Gastroesophageal sphincter (tissue), 3 donors: Measurements from ENCODE around the gene GSK3B.

Experiments
- CTCF ChIP-seq, 4 experiments: fragments of 200-600 bp in 2 of 4; fragments of 450-650 bp in 2 of 4; sonication (generic) in 1 of 4; IDR thresholded peaks; one replicate each; pipeline ENCODE4 v1.5.1; 2017 to 2019; ENCODE audit warnings: antibody characterized with exemption in 4 of 4, mild to moderate bottlenecking in 2 of 4, moderate library complexity in 2 of 4
- POLR2A ChIP-seq, 2 donors: fragments of 450-650 bp; IDR thresholded peaks; one replicate each; pipeline ENCODE4 v1.6.1; 2017; ENCODE audit warnings: antibody characterized with exemption in 2 of 2, mild to moderate bottlenecking in 2 of 2, moderate library complexity in 1 of 2

GRCh38 chr3:119808843-119809242, 285.4 kb downstream of the GSK3B start:
- TF ChIP-seq CTCF (IDR thresholded peaks at IDR 0.05) = no peak
- no peak for TF ChIP-seq POLR2A (IDR thresholded peaks at IDR 0.05)
